Measurements from ENCODE around the gene DBH.

DNA sequence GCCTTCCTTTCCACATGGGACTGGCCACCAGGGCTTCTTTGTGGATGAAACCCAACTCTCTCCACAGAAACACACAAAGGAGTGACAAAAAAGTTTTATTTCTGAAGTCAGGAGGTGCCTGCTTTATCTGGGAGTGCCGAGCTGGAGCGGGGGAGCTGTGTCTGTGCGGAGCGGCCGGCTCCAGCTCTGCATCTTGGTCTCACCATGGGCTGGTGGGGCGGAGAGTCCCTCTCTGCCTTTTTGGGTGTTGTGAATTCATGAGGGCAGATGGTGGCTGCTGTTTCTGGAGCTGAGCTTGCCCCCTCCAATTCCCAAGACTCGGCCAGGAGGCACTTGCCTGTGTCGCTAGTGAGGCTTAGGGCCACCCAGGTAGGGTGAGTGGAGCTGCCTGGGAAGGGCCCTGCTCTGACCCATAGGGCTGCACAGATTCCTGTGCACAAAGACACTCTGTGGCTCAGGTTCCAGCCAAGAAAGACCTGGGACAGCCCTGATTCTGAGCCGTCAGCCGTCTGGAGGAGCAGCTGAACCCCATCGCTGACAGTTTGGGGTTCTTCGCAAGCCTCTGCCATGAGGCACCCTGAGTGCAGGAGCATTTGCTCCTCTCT, 1.4 kb downstream of the DBH start:
- TF ChIP-seq, protein P1, sequence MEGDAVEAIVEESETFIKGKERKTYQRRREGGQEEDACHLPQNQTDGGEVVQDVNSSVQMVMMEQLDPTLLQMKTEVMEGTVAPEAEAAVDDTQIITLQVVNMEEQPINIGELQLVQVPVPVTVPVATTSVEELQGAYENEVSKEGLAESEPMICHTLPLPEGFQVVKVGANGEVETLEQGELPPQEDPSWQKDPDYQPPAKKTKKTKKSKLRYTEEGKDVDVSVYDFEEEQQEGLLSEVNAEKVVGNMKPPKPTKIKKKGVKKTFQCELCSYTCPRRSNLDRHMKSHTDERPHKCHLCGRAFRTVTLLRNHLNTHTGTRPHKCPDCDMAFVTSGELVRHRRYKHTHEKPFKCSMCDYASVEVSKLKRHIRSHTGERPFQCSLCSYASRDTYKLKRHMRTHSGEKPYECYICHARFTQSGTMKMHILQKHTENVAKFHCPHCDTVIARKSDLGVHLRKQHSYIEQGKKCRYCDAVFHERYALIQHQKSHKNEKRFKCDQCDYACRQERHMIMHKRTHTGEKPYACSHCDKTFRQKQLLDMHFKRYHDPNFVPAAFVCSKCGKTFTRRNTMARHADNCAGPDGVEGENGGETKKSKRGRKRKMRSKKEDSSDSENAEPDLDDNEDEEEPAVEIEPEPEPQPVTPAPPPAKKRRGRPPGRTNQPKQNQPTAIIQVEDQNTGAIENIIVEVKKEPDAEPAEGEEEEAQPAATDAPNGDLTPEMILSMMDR (IDR thresholded peaks at IDR 0.05), result no peak
- no peak for TF ChIP-seq POLR2A (IDR thresholded peaks at IDR 0.05)

Measured in adrenal gland (tissue), 5 donors.